Ectodermal cell (in vitro differentiated cells): ENCODE measurements around the gene KLF16.
A peak's percentile ranks its signal among the peaks of the same experiment; 100 is the strongest.

ENCODE experiments used
- H3K27ac ChIP-seq: 2 replicates; pipeline ENCODE4 v1.7.0; 2013; ENCODE audit warnings: mild to moderate bottlenecking, low read depth, low read length; ENCODE audit not compliant: insufficient read depth, poor library complexity, severe bottlenecking
- H3K27me3 ChIP-seq: 2 replicates; pipeline ENCODE4 v1.7.0; 2013; ENCODE audit warnings: mild to moderate bottlenecking, low read length; ENCODE audit not compliant: insufficient read depth, control insufficient read depth, poor library complexity, severe bottlenecking
- H3K36me3 ChIP-seq: one replicate; pipeline ENCODE4 v1.7.0; 2013; ENCODE audit warnings: low read length; ENCODE audit not compliant: control insufficient read depth, insufficient read depth
- H3K4me1 ChIP-seq: one replicate; pipeline ENCODE4 v1.7.0; 2013; ENCODE audit warnings: low read length; ENCODE audit not compliant: control insufficient read depth, insufficient read depth
- H3K4me3 ChIP-seq: 2 replicates; pipeline ENCODE4 v1.7.0; 2013; ENCODE audit warnings: low read depth, low read length, control low read depth; ENCODE audit not compliant: insufficient read depth
- H3K9me3 ChIP-seq: 2 replicates; pipeline ENCODE4 v1.7.0; 2013; ENCODE audit warnings: mild to moderate bottlenecking, low read length, moderate library complexity; ENCODE audit not compliant: control insufficient read depth
- WGBS, 2 experiments: methylation state at CpG; one replicate each; pipeline ENCODE4 v1.1.7; 2013; ENCODE audit warnings: missing lambda C conversion rate in 2 of 2; 5-methylcytosine and 5-hydroxymethylcytosine counted together

KLF16 gene

GRCh38 chr19:1813192-1814182, 49.9 kb downstream of the KLF16 start:
- Histone ChIP-seq H3K4me1 (no peaks in the 10 kb centered on the region), H3K27ac (no peak overlapping the region), H3K36me3 (peaks cover 10% of the 10 kb centered on the region), H3K27me3 (peaks cover 9% of the 10 kb centered on the region), H3K9me3 (no peaks in the 10 kb centered on the region), H3K4me3 (peak overlapping the region; percentile 54)
- WGBS, 2 experiments, result 64 to 68% methylated on average over 21 of the region's 21 CpGs

- Histone ChIP-seq H3K9me3 (no peaks in the 10 kb centered on the region), H3K36me3 (peaks cover 8% of the 10 kb centered on the region), H3K27me3 (peaks cover 9% of the 10 kb centered on the region), H3K4me3 (peak overlapping the region; percentile 54), H3K4me1 (no peaks in the 10 kb centered on the region), H3K27ac (peak overlapping the region; percentile 67)
- whole genome bisulfite sequencing, 2 experiments, result 1% methylated on average over 47 of the region's 47 CpGs
These were observed 50.8 kb downstream of the KLF16 start for GRCh38 chr19:1812426-1813191.

- peaks cover 3% of the 10 kb centered on the region for H3K36me3 ChIP-seq
- peaks cover 9% of the 10 kb centered on the region for H3K27me3 ChIP-seq
- WGBS, 2 experiments, result 4 to 5% methylated on average over 48 of the region's 48 CpGs
- H3K4me3 ChIP-seq, result peak within 1 kb of the TSS; percentile 54
- peak within 1 kb of the TSS; percentile 67 for H3K27ac ChIP-seq
- no peaks in the 10 kb centered on the region for H3K9me3 ChIP-seq
- H3K4me1 ChIP-seq, result no peaks in the 10 kb centered on the region
These were observed 51.4 kb downstream of the KLF16 start, which contains the start of gene ATP8B3 for GRCh38 chr19:1811942-1812425. Gene ATP8B3, minus strand, starts transcription at chr19:1812276. Its CDS starts 540 bp downstream, at chr19:1811736.

GRCh38 chr19:1811472-1811894, 51.9 kb downstream of the KLF16 start:
- no peak overlapping the region for H3K27ac ChIP-seq
- no peaks in the 10 kb centered on the region for H3K36me3 ChIP-seq
- H3K4me3 ChIP-seq, result no peak overlapping the region
- no peaks in the 10 kb centered on the region for H3K4me1 ChIP-seq
- peaks cover 9% of the 10 kb centered on the region for H3K27me3 ChIP-seq
- WGBS, 2 experiments, result 53 to 62% methylated on average over 13 of the region's 13 CpGs
- H3K9me3 ChIP-seq, result no peaks in the 10 kb centered on the region

GRCh38 chr19:1810439-1811160, 52.8 kb downstream of the KLF16 start:
- Histone ChIP-seq H3K27ac (no peak overlapping the region), H3K36me3 (no peaks in the 10 kb centered on the region), H3K4me1 (no peaks in the 10 kb centered on the region), H3K9me3 (no peaks in the 10 kb centered on the region), H3K27me3 (peaks cover 9% of the 10 kb centered on the region), H3K4me3 (no peak overlapping the region)
- WGBS, 2 experiments, result 92% methylated on average over 19 of the region's 19 CpGs

- no peaks in the 10 kb centered on the region for H3K4me1 ChIP-seq
- no peaks in the 10 kb centered on the region for H3K36me3 ChIP-seq
- peaks cover 9% of the 10 kb centered on the region for H3K27me3 ChIP-seq
- H3K4me3 ChIP-seq, result no peak overlapping the region
- no peaks in the 10 kb centered on the region for H3K9me3 ChIP-seq
- no peak overlapping the region for H3K27ac ChIP-seq
- WGBS, 2 experiments, result 87 to 88% methylated on average over 18 of the region's 18 CpGs
These were observed 53.7 kb downstream of the KLF16 start for GRCh38 chr19:1809678-1810077.

- 91 to 94% methylated on average over 2 of the region's 2 CpGs for WGBS, 2 experiments
- Histone ChIP-seq H3K4me3 (no peak overlapping the region), H3K4me1 (no peaks in the 10 kb centered on the region), H3K27ac (no peak overlapping the region), H3K9me3 (no peaks in the 10 kb centered on the region), H3K36me3 (no peaks in the 10 kb centered on the region), H3K27me3 (peaks cover 9% of the 10 kb centered on the region)
These were observed 55.0 kb downstream of the KLF16 start for GRCh38 chr19:1808395-1808731.

- H3K4me1 ChIP-seq, result no peaks in the 10 kb centered on the region
- H3K9me3 ChIP-seq, result no peaks in the 10 kb centered on the region
- WGBS, 2 experiments, result 84 to 88% methylated on average over 30 of the region's 30 CpGs
- H3K27ac ChIP-seq, result no peak overlapping the region
- H3K27me3 ChIP-seq, result peaks cover 9% of the 10 kb centered on the region
- no peak overlapping the region for H3K4me3 ChIP-seq
- no peaks in the 10 kb centered on the region for H3K36me3 ChIP-seq
These were observed 55.5 kb downstream of the KLF16 start for GRCh38 chr19:1807695-1808394.

GRCh38 chr19:1807030-1807694, 56.2 kb downstream of the KLF16 start:
- H3K27me3 ChIP-seq, result peaks cover 9% of the 10 kb centered on the region
- H3K9me3 ChIP-seq, result no peaks in the 10 kb centered on the region
- no peak overlapping the region for H3K27ac ChIP-seq
- H3K4me3 ChIP-seq, result no peak overlapping the region
- H3K36me3 ChIP-seq, result no peaks in the 10 kb centered on the region
- 82 to 85% methylated on average over 28 of the region's 28 CpGs for WGBS, 2 experiments
- H3K4me1 ChIP-seq, result no peaks in the 10 kb centered on the region
